ENCODE data around the gene VGLL4. TPM values are rescaled to one million over a fixed set of nuclear protein-coding genes. Genes with fewer than 3 reads are reported as not detected.
A peak's percentile ranks its signal among the peaks of the same experiment; 100 is the strongest.

Gene VGLL4
- total RNA-seq, 4 donors from 2014 or later: 59.5 to 117 (median 80.9) TPM

DNA sequence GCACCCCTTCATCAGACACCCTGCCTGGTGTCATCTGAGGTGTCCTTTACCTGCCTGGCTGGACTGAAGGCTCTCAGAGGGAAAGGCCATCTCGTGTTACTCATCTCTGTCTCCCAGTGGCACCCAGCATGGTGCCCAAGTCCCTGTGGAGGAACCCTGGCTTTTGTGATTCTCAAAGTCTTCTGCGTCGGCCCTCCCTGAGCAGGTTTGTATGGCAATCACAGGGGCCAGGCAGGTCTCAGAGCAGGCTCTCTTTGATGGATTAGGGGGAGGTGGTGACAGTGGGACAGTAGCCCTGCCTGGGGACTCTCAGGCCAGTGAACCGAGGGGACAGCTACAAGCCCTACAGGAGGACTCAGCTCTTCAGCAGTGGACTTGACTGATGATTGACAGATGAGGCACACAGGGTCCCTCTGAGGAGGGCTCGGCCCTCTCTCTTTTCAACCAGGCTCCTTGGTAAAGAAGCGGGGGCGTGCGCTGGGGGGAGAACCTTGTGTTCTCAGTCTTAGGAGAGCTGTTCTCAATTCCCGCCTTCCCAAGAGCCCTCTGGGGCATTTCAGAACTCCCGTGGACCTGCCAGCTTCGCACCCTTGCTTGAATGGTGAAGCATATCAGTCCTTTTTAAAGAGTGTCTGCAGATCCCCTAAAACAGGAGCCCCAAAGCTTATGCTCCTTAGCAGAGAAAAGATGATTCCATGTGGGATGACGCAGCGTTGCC lies 108.3 kb downstream of the VGLL4 start:
- 96 to 98% methylated on average over 12 of the region's 13 CpGs for WGBS, 2 donors

DNA sequence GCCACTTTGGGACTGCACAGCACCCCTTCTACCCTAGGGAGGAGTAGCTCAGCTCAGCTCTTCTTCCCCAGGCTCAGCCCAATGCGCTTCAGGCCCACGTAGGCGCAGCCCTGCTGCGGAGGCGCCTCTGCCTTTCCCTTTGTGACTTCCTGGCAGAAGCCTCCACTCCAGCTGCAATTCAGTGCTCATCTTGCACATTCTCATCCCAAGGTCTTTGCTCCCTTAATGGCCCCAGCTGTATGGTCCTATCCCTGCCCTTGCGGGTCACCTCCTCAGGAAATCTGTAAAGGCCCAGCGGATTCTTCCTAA lies 109.0 kb downstream of the VGLL4 start:
- intact Hi-C loops (cut with DNase I; ENCODE audit: low total_unique reads): no loop called here
- no peak for DNase-seq (ENCODE audit: low spot score in 2 of 2)
- TF ChIP-seq POLR2A (IDR thresholded peaks at IDR 0.05): no peak
- TF ChIP-seq, protein P1, sequence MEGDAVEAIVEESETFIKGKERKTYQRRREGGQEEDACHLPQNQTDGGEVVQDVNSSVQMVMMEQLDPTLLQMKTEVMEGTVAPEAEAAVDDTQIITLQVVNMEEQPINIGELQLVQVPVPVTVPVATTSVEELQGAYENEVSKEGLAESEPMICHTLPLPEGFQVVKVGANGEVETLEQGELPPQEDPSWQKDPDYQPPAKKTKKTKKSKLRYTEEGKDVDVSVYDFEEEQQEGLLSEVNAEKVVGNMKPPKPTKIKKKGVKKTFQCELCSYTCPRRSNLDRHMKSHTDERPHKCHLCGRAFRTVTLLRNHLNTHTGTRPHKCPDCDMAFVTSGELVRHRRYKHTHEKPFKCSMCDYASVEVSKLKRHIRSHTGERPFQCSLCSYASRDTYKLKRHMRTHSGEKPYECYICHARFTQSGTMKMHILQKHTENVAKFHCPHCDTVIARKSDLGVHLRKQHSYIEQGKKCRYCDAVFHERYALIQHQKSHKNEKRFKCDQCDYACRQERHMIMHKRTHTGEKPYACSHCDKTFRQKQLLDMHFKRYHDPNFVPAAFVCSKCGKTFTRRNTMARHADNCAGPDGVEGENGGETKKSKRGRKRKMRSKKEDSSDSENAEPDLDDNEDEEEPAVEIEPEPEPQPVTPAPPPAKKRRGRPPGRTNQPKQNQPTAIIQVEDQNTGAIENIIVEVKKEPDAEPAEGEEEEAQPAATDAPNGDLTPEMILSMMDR (IDR thresholded peaks at IDR 0.05): no peak
- WGBS, 2 donors: 79 to 91% methylated on average over 7 of the region's 7 CpGs
- no peak overlapping the region for H3K4me3 ChIP-seq (ENCODE audit: low read depth, poor library complexity, severe bottlenecking)

More for the DNA sequence above, 108.3 kb downstream of the VGLL4 start:
- intact Hi-C loops (cut with DNase I; ENCODE audit: low total_unique reads): no loop called here
- no peak overlapping the region for H3K4me3 ChIP-seq (ENCODE audit: low read depth, poor library complexity, severe bottlenecking)
- DNase-seq (ENCODE audit: low spot score in 2 of 2): peak in 1 of 2 donors; percentile 63
- no peak for TF ChIP-seq POLR2A (IDR thresholded peaks at IDR 0.05)
- TF ChIP-seq, protein P1 (IDR thresholded peaks at IDR 0.05): no peak

DNA sequence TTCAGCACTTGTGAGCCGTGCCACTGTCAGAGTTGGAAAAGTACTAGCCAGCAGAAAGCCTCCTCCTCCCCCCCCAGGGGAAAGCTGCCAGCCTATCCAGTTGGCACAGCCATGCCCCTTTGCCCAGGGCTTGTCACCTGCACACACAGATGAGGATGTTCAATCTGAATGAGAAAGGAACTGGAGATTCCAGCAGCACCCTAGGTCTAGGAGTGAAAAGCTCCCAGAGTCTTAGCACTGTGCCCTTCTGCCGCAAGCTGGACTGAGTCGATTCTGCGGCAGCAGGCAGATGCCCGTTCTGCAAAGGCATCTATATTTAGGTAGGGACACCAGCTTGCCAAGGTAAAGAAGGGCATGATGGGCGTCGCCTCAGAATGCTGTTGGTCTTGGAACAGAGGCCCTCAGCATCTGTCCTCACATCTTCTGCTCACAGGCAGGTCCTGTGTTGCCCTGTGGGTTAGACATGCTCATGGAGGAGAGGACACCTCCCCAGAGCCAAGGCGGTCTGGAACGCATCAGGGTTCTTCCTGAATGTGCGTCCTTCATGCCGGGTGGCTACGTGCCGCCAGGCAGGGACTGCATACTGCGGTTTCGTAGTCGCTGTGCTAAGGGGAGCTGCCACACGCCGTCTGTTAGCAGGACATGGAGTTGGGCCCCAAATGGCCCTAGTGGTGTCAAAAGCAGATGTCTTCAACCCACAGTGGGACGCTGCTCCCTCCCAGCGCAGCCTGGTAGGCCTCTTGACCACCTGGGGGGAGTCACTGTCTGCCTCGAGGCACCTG lies 109.5 kb downstream of the VGLL4 start:
- intact Hi-C loops (cut with DNase I; ENCODE audit: low total_unique reads): no loop called here
- TF ChIP-seq, protein P1 (IDR thresholded peaks at IDR 0.05): no peak
- TF ChIP-seq POLR2A (IDR thresholded peaks at IDR 0.05): no peak
- no peak for DNase-seq (ENCODE audit: low spot score in 2 of 2)
- H3K4me3 ChIP-seq (ENCODE audit: low read depth, poor library complexity, severe bottlenecking): no peak overlapping the region
- WGBS, 2 donors: 56 to 63% methylated on average over 16 to 21 of the region's 21 CpGs

DNA sequence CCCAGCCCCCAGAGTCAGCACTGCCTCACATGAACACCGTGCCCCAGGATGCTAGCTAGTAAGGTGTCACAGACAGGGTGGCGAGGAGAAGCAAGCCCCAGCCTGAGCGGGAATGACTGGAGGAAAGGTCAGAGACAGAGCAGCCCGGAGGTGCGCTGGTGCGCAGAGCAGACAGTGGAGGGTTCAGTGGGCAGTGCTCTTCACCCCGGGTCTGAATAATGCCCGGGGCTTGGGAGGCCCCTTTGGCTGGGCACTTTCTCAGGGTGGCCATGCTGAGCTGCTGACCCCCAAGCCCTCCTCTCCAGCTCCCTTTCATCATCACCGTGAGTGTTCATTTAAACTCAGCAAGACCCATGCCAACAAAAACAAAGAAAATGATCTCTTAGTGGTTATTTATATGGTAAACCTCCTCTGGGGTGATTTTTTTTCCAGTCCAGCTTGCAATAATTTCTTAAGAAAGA lies 110.8 kb downstream of the VGLL4 start:
- no peak overlapping the region for H3K4me3 ChIP-seq (ENCODE audit: low read depth, poor library complexity, severe bottlenecking)
- TF ChIP-seq, protein P1 (IDR thresholded peaks at IDR 0.05): no peak
- TF ChIP-seq POLR2A (IDR thresholded peaks at IDR 0.05): no peak
- 73 to 82% methylated on average over 9 of the region's 9 CpGs for WGBS, 2 donors
- DNase-seq (ENCODE audit: low spot score in 2 of 2): no peak
- intact Hi-C loops (cut with DNase I; ENCODE audit: low total_unique reads): no loop called here

DNA sequence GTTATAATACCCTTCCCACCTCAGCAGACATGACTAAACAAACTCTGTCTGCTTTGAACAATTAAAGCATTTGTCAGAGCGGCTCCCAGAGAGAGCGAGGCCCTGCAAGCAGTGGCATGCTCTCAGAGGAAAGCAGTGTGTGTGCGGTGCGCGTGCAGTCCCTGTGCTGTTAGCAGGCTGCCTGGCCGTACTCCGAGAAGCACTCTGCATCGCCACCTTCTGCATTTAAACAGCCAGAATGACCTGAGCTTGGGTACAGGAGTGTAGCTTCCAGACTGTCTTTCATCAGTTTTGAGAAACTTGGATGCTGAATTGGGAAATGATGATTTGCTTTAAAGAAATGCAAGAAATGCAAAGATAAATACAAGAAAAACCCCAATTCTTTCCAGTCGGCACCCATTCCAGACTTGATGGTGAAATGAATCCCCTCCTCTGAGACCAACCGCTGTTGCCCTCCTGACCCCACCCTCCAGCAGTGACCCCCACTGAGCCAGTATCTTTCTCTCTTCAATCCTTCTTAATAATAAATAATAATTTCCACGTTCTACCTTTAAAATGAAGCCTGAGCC lies 113.5 kb downstream of the VGLL4 start:
- no peak for DNase-seq (ENCODE audit: low spot score in 2 of 2)
- no peak overlapping the region for H3K4me3 ChIP-seq (ENCODE audit: low read depth, poor library complexity, severe bottlenecking)
- intact Hi-C loops (cut with DNase I; ENCODE audit: low total_unique reads): no loop called here
- 59 to 63% methylated on average over 11 of the region's 11 CpGs for WGBS, 2 donors
- TF ChIP-seq, protein P1 (IDR thresholded peaks at IDR 0.05): no peak
- TF ChIP-seq POLR2A (IDR thresholded peaks at IDR 0.05): no peak

Data from lower leg skin (tissue), 4 donors.